NOMO-1 treated with dmso at 0.1 percent for 144 hours (cell line): ENCODE data around the gene ACAA1.
A peak's percentile ranks its signal among the peaks of the same experiment; 100 is the strongest.

ENCODE experiments used
- DNase-seq: peaks from one replicate; lab custom pipeline; 2025; ENCODE audit not compliant: unreplicated experiment; lab: John Stamatoyannopoulos, UW

Gene ACAA1

DNA sequence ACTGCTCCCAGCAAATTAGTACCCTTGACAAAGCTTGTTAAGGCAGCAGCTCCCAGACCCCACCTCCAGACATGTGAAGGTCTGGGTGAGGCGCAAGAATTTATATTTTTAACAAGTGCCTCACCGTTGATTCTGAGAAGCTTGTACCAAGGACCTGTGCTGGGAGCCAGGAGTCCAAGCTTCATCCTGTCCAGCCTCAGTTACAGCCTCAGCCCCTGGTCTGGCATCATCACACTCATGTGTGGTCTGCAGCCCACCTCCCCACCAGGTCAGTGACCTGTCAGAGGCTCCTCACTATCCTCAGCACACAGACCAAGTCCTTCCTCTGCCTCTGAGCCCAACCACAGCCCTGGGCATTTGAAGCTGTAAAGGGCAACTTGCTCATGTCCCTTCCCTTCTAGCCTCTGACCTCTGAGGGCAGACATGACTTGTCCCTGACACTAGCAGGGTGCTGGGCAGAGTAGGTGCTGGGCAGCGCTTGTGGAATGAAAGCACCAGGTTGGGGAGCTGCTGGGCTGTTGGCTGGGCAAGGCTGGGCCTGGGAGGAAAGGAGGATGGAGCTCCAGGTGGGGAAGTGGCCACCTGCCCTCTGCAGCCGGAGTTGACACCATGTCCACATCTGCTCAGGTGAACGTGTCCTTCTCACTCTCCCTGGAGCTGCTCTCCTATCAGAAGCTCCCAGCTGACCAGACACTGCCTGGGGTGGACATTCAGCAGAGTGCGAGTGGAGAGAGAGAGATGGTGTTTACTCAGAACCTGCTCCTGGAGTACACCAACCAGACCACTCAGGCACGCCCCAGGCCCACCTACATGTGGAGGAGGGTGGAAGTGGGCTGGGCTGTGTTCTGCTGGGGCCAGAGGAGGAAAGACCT is 16.9 kb downstream of the ACAA1 start:
- DNase-seq = no peak

DNA sequence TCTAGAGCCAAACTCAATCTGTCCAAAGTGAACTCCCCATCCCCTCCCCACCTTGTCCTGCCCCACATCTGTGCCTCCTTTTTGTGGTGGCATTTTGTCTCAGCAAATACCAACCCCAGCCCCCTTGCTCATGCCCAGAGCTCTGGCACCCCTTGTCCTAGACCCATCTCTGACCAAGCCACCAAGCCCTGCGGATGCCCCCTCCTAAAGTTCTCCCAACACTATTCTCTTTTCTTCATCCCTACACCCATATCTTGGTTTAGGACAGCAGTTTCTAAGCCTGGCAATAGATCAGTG is 17.7 kb downstream of the ACAA1 start:
- no peak for DNase-seq

DNA sequence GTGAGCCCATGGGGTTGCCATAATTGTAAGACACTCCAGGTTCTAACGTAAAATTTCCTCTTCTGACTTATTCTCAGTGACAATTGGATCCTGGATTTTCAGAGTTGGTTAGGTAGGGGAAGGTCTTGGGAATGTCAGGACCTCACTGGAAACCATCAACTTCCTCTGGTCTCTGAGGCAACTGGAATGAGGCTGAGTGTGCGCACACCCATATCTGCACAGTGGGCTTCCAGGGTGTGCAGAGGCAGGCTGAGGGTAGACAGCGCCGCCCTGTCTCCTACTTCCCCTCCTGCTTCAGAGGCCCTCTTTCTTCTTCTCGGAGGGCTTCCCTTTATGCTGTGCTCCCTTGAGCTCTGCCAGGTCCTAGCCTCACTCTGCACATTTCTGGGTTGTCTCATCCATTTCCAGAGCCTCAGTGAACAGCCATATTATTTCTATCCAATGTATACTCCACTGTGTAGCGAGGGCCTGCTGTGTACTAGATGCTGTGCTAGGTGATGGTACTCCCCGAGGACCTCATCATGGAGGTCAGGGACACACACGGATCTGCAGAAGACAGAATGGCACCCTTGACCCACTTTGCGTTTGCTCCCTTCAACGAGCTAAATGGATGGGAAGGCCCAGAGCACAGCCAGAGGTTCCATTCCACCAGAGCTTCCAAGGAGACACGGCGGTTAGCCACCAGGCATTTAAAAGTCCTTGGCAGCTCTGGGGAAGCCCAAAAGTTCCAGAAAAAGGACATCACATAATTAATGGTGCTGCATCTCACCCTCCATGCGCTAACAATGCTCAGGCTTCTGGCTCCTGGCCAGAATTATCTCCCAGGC is 18.3 kb downstream of the ACAA1 start:
- no peak for DNase-seq

DNA sequence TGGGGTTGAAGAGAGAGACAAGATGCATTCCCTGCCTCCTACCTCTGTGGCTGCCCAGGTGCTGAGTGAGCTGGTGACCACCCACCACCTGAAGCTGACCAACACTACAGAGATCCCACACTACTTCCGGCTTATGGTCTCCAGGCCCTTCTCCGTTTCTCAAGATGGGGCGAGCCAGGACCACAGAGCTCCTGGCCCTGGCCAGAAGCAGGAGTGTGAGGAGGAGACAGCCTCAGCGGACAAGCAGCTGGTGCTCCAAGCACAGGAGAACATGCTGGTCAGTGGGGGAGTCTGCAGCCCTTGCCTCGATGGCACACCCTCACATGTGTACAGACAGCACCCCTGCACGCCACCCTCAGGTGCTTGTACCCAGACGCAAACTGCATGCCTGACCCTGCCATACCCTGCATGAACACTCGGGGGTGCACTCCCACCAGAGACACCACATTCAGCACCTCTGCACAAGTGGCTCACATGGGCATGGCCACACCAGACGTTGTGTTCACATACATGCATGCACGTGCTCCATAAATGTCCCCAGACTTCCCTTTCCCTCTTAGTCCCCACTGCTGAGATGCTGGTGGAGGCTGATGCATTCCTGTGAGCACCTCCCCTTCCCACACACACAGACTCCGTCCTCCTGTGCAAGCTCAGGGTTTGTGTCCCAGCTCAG is 19.0 kb downstream of the ACAA1 start:
- DNase-seq = peak; percentile 41

DNA sequence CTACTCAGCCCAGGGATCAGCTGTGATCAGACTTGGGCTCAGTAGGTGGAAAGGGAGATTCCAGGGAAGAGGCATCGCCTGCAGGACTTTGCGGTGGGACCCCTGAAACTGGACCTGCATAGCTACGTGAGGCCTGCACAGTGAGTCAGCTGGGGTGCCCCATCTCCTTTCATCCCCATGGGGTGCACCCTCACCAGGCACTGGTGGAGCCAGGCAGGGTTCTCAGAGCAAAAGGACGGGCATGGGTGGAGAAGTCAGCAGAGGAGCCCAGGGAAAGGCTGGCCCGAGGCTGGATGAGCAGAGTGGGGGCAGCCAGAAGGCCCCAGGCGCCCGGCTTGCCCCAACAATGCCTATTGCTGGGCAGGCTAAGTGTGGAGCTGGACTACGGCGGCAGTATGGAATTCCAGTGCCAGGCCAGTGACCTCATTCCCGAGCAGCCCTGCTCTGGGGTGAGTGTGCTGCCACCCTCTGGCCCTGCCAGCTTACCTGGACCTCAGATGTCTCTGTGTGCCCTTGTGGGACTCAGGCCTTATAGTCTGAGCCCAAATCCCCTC is 19.7 kb downstream of the ACAA1 start:
- no peak for DNase-seq

DNA sequence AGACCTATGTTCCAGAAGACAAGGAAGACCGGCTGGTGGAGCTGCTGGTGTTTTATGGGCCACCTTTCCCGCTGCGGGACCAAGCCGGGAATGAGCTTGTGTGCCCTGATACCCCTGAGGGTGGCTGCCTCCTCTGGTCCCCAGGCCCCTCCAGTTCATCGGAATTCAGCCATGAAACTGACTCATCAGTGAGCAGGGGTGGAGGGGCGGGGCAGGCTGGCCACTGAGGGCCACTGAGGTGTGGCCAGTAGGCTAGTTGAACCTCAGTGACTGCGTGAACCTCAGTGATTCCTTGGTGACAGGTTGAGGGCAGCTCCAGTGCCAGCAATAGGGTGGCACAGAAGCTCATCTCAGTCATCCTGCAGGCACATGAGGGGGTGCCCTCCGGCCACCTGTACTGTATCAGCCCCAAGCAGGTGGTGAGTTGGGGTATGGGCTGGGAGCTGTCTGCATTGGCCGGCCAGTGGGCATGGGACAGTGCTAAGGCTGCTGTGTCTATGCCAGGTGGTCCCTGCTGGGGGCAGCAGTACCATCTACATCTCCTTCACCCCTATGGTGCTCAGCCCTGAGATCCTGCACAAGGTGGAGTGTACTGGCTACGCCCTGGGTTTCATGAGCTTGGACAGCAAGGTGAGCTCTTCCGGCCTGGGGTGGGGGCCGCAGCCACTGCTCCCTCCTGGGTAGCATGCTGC is 20.3 kb downstream of the ACAA1 start:
- no peak for DNase-seq

DNA sequence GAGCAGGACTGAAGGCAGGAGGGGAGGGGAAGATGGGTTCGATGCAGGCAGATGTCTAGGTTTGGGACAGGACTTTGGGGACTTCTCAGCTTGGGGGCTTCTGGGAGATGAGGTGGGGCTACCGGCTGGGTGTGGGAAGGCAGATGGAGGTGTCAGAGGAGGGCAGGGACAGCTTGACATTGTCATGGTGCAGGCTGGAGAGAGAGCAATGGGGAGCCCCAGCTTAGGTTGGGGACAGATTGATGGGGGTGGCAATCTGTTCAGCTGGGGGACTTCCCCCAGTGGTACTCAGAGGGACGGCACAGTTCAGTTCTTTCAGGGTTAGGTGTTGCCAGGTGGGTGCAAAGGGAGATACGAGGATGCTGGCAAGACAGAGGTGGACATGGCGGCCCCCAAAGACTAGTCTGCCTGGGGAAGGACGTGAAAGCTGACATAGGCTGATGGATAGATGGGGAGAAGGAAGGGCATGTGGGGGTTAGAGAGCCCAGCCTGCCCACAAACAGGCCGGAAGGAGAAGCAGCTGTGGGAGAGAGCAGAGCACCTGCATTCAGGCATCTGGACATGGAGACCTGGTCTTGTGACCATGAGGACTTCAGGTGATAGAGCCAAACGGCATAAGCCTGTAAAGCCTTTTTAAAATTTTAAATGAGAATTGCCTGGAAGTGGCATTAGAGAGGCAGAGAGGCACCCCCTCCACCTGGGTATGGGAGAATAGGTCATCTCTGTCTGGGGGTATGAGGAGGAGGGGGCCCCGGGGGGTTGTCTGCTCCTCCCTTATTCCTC is 21.1 kb downstream of the ACAA1 start:
- no peak for DNase-seq

DNA sequence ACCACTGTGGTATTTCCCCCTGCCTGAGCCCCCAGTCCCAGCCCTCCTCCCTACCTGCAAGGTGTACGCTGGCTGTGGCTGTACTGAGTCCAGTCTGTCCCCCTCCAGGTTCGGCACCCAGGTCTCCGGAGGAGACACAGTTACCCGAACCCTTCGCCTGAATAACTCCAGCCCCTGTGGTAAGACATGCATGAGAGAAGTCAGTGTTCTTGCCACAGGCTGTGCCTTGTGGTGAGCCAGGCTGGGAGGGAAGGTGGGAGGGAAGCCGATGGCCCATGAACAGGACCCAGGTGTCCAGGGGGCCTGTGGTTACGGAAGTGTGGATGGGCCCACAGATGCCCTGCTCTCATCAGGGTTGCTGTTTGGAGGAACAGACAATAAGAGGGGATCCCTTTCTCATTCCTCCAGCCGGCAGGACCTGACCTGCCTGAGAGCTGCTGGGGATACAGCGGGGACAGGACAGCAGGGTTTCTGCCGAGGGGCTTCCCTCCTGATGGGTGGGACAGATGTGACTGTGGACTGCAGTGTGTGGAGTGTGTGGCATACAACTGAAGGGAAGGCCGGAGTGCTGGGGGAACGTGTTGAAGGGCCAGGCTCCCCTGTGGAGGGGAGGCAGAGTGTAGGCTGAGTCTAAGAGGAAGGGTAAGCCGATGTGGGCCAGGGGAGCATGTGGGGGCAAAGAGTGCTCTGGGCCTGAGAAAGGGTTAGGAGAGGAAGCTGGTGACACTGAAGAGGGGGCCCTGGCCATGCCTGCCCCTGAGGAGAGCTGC is 21.9 kb downstream of the ACAA1 start:
- no peak for DNase-seq

DNA sequence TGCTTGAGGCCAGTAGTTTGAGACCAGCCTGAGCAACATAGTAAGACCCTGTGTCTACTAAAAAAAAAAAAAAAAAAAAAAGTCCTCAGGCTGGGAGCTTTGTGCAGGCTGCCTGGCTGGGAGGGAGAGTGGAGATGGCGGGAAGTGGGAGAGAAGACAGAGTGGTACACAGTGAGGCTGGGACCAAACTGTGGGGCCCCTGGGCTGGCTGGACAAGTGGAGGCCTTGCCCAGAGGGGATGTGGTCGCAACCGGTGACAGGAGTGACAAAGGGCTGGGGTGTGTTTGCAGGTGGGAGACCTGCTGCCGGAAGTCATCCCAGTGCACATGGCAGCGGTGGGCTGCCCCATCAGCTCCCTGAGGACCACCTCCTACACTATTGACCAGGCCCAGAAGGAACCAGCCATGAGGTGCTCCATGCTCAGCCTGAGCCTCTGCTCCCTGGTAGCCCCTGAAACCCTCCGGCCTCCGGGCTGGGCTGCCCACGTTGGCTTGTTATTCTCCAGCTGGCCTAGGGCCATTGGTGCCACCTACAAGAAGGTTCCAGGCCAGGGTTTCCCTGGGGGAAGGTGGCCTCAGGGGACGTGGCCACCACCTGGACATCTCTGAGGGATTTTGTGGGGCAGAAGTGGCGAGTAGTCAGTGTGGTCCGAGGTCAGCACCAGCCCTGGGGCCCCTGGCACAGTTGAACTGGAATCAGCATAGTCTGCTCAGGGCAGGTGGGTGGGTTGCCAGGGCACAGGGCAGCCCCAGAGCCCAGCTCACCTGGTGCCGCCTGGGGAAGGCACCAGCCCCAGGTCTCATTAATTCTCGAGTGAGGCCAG is 22.7 kb downstream of the ACAA1 start:
- DNase-seq = no peak

DNA sequence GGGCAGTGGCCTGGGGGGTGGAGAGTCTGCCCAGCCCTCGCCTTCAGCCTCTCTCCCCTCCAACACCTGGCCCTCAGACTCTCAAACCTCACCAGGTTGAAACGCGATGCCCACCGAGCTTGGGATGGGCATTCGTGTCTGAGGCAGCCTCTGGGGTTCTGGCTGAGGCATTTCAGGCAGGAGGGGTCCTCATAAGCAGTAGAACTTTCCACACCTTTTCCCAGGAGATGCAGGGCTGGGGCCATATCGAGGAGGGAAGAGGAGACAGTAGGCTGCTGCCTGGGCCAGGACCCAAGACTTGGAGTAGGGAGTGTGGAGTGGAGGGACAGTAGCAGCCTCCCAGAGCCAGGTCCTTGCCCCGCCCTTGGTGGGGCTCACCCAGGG is 24.6 kb downstream of the ACAA1 start:
- no peak for DNase-seq

DNA sequence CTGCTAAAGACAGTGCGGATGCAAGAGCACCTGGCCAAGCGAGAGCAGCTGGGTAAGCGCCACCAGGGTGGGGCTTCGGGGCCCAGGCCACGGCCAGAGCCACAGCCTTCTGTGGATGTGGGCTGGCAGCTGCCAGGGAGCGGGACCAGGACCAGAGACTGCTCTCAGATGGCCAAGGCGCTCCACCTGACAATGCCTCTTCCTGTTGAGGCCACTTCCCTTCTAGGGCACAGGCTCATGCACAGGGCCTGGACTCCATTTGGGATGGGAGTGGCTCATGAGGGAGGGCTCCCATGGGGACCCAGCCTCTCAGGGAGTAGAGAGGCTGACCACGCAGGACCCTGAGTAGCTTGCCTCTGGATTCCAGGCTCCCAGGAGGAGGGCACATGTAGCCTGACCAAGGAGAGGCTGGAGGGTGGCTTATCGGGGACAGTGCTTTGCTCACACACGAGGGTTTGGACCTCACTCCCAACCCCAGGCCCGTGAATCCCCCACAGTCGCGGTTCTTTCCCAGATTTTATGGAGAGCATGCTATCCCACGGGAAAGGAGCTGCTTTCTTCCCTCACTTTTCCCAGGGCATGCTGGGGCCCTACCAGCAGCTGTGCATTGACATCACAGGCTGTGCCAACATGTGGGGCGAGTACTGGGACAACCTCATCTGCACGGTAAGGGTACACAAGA is 25.1 kb downstream of the ACAA1 start:
- DNase-seq = no peak

DNA sequence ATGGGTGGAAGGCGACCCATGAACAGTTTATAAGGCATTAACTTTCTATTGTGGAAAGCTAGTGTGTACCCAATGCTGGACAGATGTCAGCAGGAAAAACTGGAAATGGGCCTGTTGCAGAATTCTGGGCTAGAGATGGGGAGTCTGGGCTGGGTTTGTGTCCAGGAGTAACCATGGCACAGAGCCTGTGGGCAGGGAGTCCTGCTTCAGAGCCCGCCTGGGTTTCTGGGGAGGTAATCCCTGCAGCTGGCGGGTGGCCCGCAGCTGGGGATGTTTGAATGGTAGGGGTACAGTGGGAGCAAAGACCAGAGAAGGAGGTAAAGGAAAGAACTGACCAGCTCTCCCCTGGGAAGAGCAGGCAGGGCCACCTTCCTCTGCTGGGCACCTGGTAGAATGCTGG is 25.7 kb downstream of the ACAA1 start:
- no peak for DNase-seq

DNA sequence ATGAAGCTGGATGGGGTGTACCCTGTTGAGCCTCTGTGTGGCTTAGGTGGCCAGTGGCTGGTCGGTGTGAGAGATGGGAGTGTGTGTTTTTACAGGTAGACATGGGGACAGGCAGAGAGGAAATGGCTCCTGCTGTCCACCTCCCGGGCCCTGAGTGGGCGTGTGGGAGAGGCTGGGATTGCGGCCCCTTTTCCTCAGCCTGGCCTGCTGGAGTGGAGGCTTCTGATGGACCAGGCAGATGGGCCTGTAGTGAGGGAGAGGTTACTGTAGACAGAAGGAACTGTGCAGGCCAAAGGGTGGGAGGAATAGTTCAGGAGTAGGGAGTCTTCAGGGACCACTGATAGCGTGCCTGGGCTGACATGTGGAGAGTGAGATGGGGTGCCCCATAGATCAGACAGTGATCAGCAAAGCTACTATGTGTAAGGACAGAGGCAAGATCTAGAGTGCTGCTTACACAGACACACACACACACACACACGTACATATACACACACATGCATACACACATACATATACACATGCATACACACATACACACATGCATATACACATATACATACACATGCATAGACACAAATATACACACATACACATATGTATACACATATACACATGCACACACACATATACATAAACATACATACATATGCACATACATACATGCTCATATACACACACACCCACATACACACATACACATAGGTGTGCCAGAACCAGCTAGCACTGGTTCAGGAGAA is 26.4 kb downstream of the ACAA1 start:
- no peak for DNase-seq

DNA sequence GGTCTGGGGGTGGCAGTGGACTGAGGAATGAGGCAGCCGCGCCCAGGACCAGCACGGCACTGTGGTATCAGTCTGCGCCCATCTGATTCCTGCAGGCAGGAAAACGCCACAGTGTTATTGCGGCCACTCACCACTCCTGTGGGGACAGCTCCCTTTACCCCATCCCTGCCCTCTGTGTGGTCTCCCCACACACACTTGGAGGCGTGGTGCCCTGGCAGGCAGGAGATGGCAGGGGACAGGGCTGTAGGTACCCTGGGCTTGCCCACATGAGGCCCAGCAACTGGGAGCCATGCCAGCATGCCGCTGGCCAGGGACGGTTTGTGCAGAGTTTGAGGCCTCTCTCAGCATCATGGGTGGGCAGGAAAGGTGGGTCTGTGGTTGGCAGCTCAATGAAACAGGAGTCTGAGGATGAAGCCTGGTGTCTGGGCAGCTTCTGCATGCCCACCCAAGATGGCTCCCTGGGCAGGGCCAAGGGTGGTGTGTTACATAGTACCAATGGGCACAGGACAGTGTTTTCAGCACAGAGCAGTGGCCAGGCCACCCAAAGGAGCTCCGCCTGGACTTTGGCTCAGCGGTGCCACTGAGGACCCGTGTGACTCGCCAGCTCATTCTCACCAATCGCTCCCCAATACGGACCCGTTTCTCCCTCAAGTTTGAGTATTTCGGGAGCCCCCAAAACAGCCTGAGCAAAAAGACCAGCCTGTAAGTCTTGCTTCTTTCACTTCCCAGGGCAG is 27.2 kb downstream of the ACAA1 start:
- DNase-seq = no peak

DNA sequence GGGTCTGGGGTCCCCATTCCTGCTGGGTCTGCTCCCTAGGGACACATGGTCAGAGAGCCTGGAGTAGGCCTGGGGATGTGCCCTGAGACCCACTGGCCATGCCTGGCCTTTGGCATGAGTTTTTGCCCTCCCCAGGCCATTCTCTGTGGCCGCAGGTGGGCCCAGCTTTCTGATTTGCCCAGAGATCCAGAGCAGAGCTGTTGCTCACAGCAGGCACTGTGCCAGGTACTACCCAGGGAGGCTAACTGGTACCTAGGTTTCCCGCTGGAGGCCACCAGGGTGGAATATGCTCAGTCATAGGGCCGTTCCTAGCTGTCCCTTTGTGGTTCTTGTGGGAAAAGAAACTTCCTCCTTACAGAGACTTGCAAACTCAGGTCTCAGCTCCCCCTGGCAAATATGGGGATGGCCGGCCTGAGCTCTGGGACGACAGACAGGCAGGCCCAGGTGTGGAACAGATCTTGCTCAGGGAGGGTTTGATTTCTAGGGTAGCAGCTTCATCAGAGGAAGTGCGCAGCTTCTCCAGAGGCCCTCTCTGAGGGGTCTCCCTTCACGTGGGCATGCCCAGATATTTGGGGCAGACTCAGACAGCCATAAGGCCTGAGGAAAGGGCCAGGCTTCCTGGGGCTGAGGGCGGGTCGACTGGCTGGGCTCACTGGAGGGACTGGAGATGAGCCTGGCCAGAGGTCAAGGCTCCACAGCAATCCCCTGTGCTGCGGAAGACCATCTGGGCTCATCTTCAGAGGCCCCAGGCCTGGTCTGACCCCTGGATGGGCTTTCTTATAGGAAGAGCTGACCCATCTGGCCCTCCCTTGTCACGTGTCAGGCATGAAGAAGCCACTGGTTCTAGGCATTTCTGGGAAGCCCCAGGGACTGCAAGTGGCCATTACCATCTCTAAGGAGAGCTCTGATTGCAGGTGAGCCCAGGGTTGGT is 28.0 kb downstream of the ACAA1 start:
- peak; percentile 28 for DNase-seq
